ENCODE data around the gene MEI1. TPM values are rescaled to one million over a fixed set of nuclear protein-coding genes. Genes with fewer than 3 reads are reported as not detected.

Gene MEI1
- total and polyA plus RNA-seq, 2 of the 4 experiments (the other 2 are of a cell fraction) = 0.90 to 2.6 TPM

GRCh38 chr22:41780746-41781505 lies 81.6 kb downstream of the MEI1 start:
- Histone ChIP-seq H3K9ac (ENCODE audit: low read depth, low read length) (no peak overlapping the region), H4K20me1 (ENCODE audit: insufficient read depth, low read length) (no peaks in the 10 kb centered on the region), H3K56ac (ENCODE audit: extremely low read depth, insufficient read depth, low read length) (no peak overlapping the region), H2AK5ac (ENCODE audit: low read depth, low read length) (no peak overlapping the region), H3K36me3 (ENCODE audit: control insufficient read depth, insufficient read depth, low read length) (no peaks in the 10 kb centered on the region), H3K18ac (ENCODE audit: low read depth, low read length) (no peak overlapping the region; the same call in 1 of the 2 replicates), H3K4me1 (ENCODE audit: control insufficient read depth, insufficient read depth, low read length) (no peaks in the 10 kb centered on the region), H3K27ac (ENCODE audit: insufficient read depth, low read length) (no peak overlapping the region), H2AFZ (replicated peaks; ENCODE audit: low read length, poor library complexity) (peak overlapping the region; percentile 85), H3K23ac (ENCODE audit: low read depth, low read length) (no peak overlapping the region), H2AK9ac (replicated peaks; ENCODE audit: low read depth, low read length, poor library complexity) (no peak overlapping the region), H3K4me3 (ENCODE audit: insufficient read depth, low read depth, low read length) (no peak overlapping the region), H3K4me2 (ENCODE audit: low read depth, low read length) (no peak overlapping the region), H2BK20ac (ENCODE audit: low read depth, low read length) (no peak overlapping the region), H2BK120ac (ENCODE audit: low read depth, low read length) (no peak overlapping the region), H3K79me1 (ENCODE audit: low read depth in 1 of 2, low read length in 2 of 2) (no peaks in the 10 kb centered on the region), H4K91ac (ENCODE audit: insufficient read depth, low read depth, low read length) (peak overlapping the region; percentile 33; the same call in 1 of the 2 replicates), H3K14ac (replicated peaks; ENCODE audit: low read depth, low read length) (0 out of 2 replicates have a peak overlapping the region, but pooled peaks have one; percentile 45), H4K5ac (ENCODE audit: low read depth, low read length) (peak overlapping the region; percentile 41; the same call in 1 of the 2 replicates), H3K27me3 (ENCODE audit: control insufficient read depth, insufficient read depth, low read length) (no peaks in the 10 kb centered on the region; the same call in 1 of the 2 replicates), H3K4ac (ENCODE audit: low read depth, low read length) (peak overlapping the region; percentile 33; the same call in 1 of the 2 replicates), H2BK5ac (ENCODE audit: low read depth, low read length, poor library complexity, severe bottlenecking) (no peak overlapping the region), H4K8ac (ENCODE audit: low read depth in 2 of 2, low read length in 2 of 2) (peak overlapping the region; percentile 77 to 89), H2BK15ac (ENCODE audit: low read depth, low read length) (no peak overlapping the region), H3K9me3 (ENCODE audit: control insufficient read depth, insufficient read depth, low read length) (no peaks in the 10 kb centered on the region), H3K9me1 (ENCODE audit: insufficient read depth, low read length) (no peaks in the 10 kb centered on the region)
- TF ChIP-seq CEBPB (IDR thresholded peaks at IDR 0.05; ENCODE audit: low read depth, low read length) = 0 out of 2 replicates have a peak, but pooled peaks have one; percentile 2
- no peak for TF ChIP-seq POLR2A (IDR thresholded peaks at IDR 0.05; ENCODE audit: low read depth, low read length)
- in situ Hi-C loops (cut with MboI; ENCODE audit: low sequenced_read_pairs) (no loop called here), intact Hi-C loops (cut with micrococcal nuclease) (no loop called here), dilution Hi-C loops (cut with HindIII; ENCODE audit: low sequenced_read_pairs, unreplicated experiment) (no loop called here)
- POLR2A ChIA-PET (ENCODE audit: unreplicated experiment) = interaction anchor here (1.0 kb wide), 1 partner anchor 20 kb away, joined by 3 read pairs; the partner anchor contains the start of gene CCDC134
- BruUV-seq (replicated peaks) = no TSS peak
- DNase-seq (peak; percentile 63), ATAC-seq (ENCODE audit: low read depth) (peak; percentile 35)
- WGBS, 2 experiments (ENCODE audit: extremely low coverage in 2 of 2, insufficient read length in 1 of 2) = 50% methylated on average over 2 of the region's 11 CpGs; no CpG with 5 or more reads in 1 of the 2 experiments
- CTCF ChIA-PET = no interaction called here
